HCT116 (cell line): Measurements from ENCODE around the gene AHI1. TPM values are rescaled to one million over a fixed set of nuclear protein-coding genes. Genes with fewer than 3 reads are reported as not detected.

ENCODE experiments used
- ATAC-seq: fragments of 200-7000 bp; cut with Tn5 transposase; 2 replicates; pipeline ENCODE4 v1.9.1; 2020; ENCODE audit warnings: mild to moderate bottlenecking, moderate library complexity
- BruUV-seq: library from RNA; stranded (reverse); fragments of 400-500 nt; replicated peaks from 2 replicates; lab custom pipeline; 2021; lab: Mats Ljungman, UMichigan
- CTCF ChIA-PET: fragments of 300-600 bp; sonication (Branson Sonifier 250); formaldehyde crosslinking; loops from one replicate; lab custom pipeline; 2021; ENCODE audit warnings: antibody characterized with exemption; lab: Charles Lee
- POLR2A ChIA-PET: fragments of 300-600, 350-600 bp; sonication (Branson Sonifier 250); formaldehyde crosslinking; loops from one replicate; lab custom pipeline; 2021; ENCODE audit warnings: antibody characterized with exemption; lab: Charles Lee
- RAD21 ChIA-PET, 2 experiments: fragments of 300-600 bp; sonication (Branson Sonifier 250); formaldehyde crosslinking; loops; one replicate each; lab custom pipeline; 2023; ENCODE audit warnings: low total read pairs in 2 of 2; ENCODE audit not compliant: uncharacterized antibody in 2 of 2, unreplicated experiment in 2 of 2, low non-redundant PET in 1 of 2; lab: Charles Lee
- DNase-seq: peaks from one replicate; pipeline ENCODE4 v3.0.0-alpha.2; 2010; ENCODE audit warnings: low read depth, low spot score
- H2AFZ ChIP-seq: fragments of 200-600 bp; shearing (Covaris generic), sonication (generic); 2 replicates; pipeline ENCODE4 v1.6.1; 2017; ENCODE audit warnings: low read depth, mixed run types, mixed read lengths, antibody characterized with exemption, low read length; ENCODE audit not compliant: poor library complexity, severe bottlenecking
- H3K27ac ChIP-seq: 2 replicates; pipeline ENCODE4 v1.5.1; 2012; ENCODE audit warnings: low read depth, low read length
- H3K27me3 ChIP-seq: fragments of 200-600 bp; sonication (generic); 2 replicates; pipeline ENCODE4 v1.6.1; 2016; ENCODE audit warnings: mixed run types, low read length, mixed read lengths; ENCODE audit not compliant: insufficient read depth
- H3K36me3 ChIP-seq, 2 experiments: fragments of 200-500 bp in 1 of 2; fragments of 200-600 bp in 1 of 2; sonication (Bioruptor generic) in 1 of 2; sonication (generic) in 1 of 2; 2 replicates each; pipeline versions ENCODE4 v1.5.1 to v1.6.1; 2014 to 2016; ENCODE audit warnings: low read length in 2 of 2, inconsistent platforms in 1 of 2, mixed read lengths in 1 of 2, mixed run types in 1 of 2; ENCODE audit not compliant: insufficient read depth in 2 of 2, control insufficient read depth in 1 of 2
- H3K4me1 ChIP-seq, 2 experiments: fragments of 200-600 bp in 1 of 2; sonication (generic) in 1 of 2; 2 replicates each; pipeline versions ENCODE4 v1.5.1 to v1.6.1; 2012 to 2017; ENCODE audit warnings: low read length in 2 of 2, inconsistent platforms in 1 of 2, mild to moderate bottlenecking in 1 of 2, mixed read lengths in 1 of 2, mixed run types in 1 of 2, moderate library complexity in 1 of 2; ENCODE audit not compliant: insufficient read depth in 2 of 2, control insufficient read depth in 1 of 2
- H3K4me2 ChIP-seq: fragments of 200-600 bp; sonication (generic); 2 replicates; pipeline ENCODE4 v1.6.1; 2017; ENCODE audit warnings: mixed run types, low read length, mixed read lengths
- H3K4me3 ChIP-seq, 2 experiments: fragments of 200-600 bp in 1 of 2; sonication (generic) in 1 of 2; replicated peaks in 1 of 2; 2 replicates each; pipeline ENCODE4 v1.5.1; 2011 to 2016; ENCODE audit warnings: low read length in 2 of 2, control low read depth in 1 of 2, low read depth in 1 of 2, mild to moderate bottlenecking in 1 of 2, mixed read lengths in 1 of 2, mixed run types in 1 of 2
- H3K79me2 ChIP-seq: fragments of 200-600 bp; sonication (generic); 2 replicates; pipeline ENCODE4 v1.6.1; 2017; ENCODE audit warnings: mild to moderate bottlenecking, mixed run types, low read length, moderate library complexity, mixed read lengths; ENCODE audit not compliant: insufficient read depth
- H3K9ac ChIP-seq: fragments of 200-600 bp; sonication (generic); 2 replicates; pipeline ENCODE4 v1.6.1; 2016; ENCODE audit warnings: low read length, mixed read lengths
- H3K9me2 ChIP-seq: fragments of 200-600 bp; sonication (generic), shearing (Covaris generic); 2 replicates; pipeline ENCODE4 v1.6.1; 2017; ENCODE audit warnings: mixed run types, mild to moderate bottlenecking, moderate library complexity; ENCODE audit not compliant: insufficient read depth
- H3K9me3 ChIP-seq, 2 experiments: fragments of 200-500 bp in 1 of 2; fragments of 200-600 bp in 1 of 2; sonication (Bioruptor generic) in 1 of 2; sonication (generic) in 1 of 2; 2 replicates each; pipeline ENCODE4 v1.6.1; 2014 to 2017; ENCODE audit warnings: low read length in 2 of 2, mixed read lengths in 2 of 2, inconsistent platforms in 1 of 2, low read depth in 1 of 2, mild to moderate bottlenecking in 1 of 2, mixed run types in 1 of 2, moderate library complexity in 1 of 2; ENCODE audit not compliant: control insufficient read depth in 1 of 2, insufficient read depth in 1 of 2
- H4K20me1 ChIP-seq: fragments of 200-600 bp; sonication (generic), shearing (Covaris generic); 2 replicates; pipeline ENCODE4 v1.6.1; 2017; ENCODE audit warnings: mixed run types, mild to moderate bottlenecking, moderate library complexity; ENCODE audit not compliant: insufficient read depth
- CBX3 ChIP-seq: IDR thresholded peaks from 2 replicates; pipeline ENCODE4 v1.6.1; 2012; ENCODE audit warnings: low read depth
- CEBPB ChIP-seq: IDR thresholded peaks from 2 replicates; pipeline ENCODE4 v1.6.1; 2012; ENCODE audit warnings: low read depth
- CTCF ChIP-seq, 3 experiments: fragments of 200-600 bp in 1 of 3; sonication (generic) in 1 of 3; IDR thresholded peaks in 2 of 3; conservative IDR thresholded peaks in 1 of 3; 2 replicates each; pipeline ENCODE4 v1.5.1; 2012 to 2017; ENCODE audit warnings: low read depth in 2 of 3, low read length in 2 of 3, antibody characterized with exemption in 1 of 3, borderline replicate concordance in 1 of 3, control low read depth in 1 of 3, mild to moderate bottlenecking in 1 of 3, mixed read lengths in 1 of 3, mixed run types in 1 of 3, moderate library complexity in 1 of 3; ENCODE audit not compliant: insufficient read depth in 1 of 3
- EZH2phosphoT487 ChIP-seq: fragments of 200-600 bp; IDR thresholded peaks from 2 replicates; pipeline ENCODE4 v1.6.1; 2018; ENCODE audit warnings: antibody characterized with exemption, borderline replicate concordance
- FOSL1 ChIP-seq: IDR thresholded peaks from 2 replicates; pipeline ENCODE4 v1.6.1; 2012; ENCODE audit warnings: low read depth
- JUND ChIP-seq: IDR thresholded peaks from 2 replicates; pipeline ENCODE4 v1.6.1; 2012
- POLR2A ChIP-seq: IDR thresholded peaks from 2 replicates; pipeline ENCODE4 v1.7.0; 2011; ENCODE audit warnings: borderline replicate concordance; ENCODE audit not compliant: insufficient read depth, insufficient read length; ENCODE audit errors: extremely low read depth
- POLR2AphosphoS5 ChIP-seq: IDR thresholded peaks from 2 replicates; pipeline ENCODE4 v1.6.1; 2011; ENCODE audit warnings: mild to moderate bottlenecking, low read depth, low read length, moderate library complexity
- RAD21 ChIP-seq: IDR thresholded peaks from 2 replicates; pipeline ENCODE4 v1.6.1; 2012; ENCODE audit warnings: low read depth, mild to moderate bottlenecking
- SIN3A ChIP-seq: IDR thresholded peaks from 2 replicates; pipeline ENCODE4 v1.6.1; 2012; ENCODE audit warnings: low read depth
- SP1 ChIP-seq: IDR thresholded peaks from 2 replicates; pipeline ENCODE4 v1.6.1; 2012; ENCODE audit warnings: low read depth
- SRF ChIP-seq: IDR thresholded peaks from 2 replicates; pipeline ENCODE4 v1.6.1; 2012; ENCODE audit warnings: low read depth
- YY1 ChIP-seq: IDR thresholded peaks from 2 replicates; pipeline ENCODE4 v1.6.1; 2011; ENCODE audit warnings: low read length, low read depth, moderate library complexity, mild to moderate bottlenecking; ENCODE audit not compliant: insufficient replicate concordance; ENCODE audit errors: extremely low read depth
- ZFX ChIP-seq: fragments of 450-650 bp; IDR thresholded peaks from 2 replicates; pipeline ENCODE4 v1.6.1; 2017
- ZNF274 ChIP-seq: fragments of 200-500 bp; sonication (Bioruptor generic); IDR thresholded peaks from 2 replicates; pipeline ENCODE4 v1.6.1; 2014; ENCODE audit warnings: mild to moderate bottlenecking, low read depth, low read length, inconsistent platforms
- intact Hi-C: fragments of 100-400 bp; cut with micrococcal nuclease; formaldehyde crosslinking; loops from 2 replicates; pipeline ENCODE4 v1.10.0; 2022
- total RNA-seq: library from RNA; stranded (reverse); gene quantifications from one replicate; pipeline ENCODE4 v1.2.1, GENCODE V29; 2021; ENCODE audit not compliant: unreplicated experiment
- TF ChIP-seq, protein P1 (sequence below): IDR thresholded peaks from 2 replicates; pipeline ENCODE4 v1.6.1; 2012
- TF ChIP-seq, protein P2 (sequence below): IDR thresholded peaks from 2 replicates; pipeline ENCODE4 v1.6.1; 2012

The AHI1 gene
- total RNA-seq, 1 experiment from 2014 or later = 29.6 TPM

DNA sequence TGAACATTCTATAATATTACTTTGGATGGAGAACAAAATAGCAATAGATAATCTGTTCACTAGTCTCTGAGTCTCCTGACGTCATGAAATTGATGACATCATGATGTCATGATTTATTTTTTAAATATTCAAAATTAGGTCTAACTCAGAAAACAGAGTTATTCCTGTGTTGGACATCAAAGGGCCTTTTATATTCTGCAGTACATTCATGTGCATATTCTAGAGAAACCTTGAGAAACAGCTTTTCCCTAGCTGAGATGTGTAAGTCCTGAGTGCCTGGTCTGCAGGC is 263.1 kb downstream of the AHI1 start:
- BruUV-seq = no TSS peak
- no peaks in the 10 kb centered on the region for H3K36me3 ChIP-seq
- no peaks in the 10 kb centered on the region for H3K9me3 ChIP-seq
- no peaks in the 10 kb centered on the region for H3K4me1 ChIP-seq
- ChIA-PET CTCF (no interaction called here), POLR2A (no interaction called here), RAD21 (no interaction called here)
- no peaks in the 10 kb centered on the region for H3K27me3 ChIP-seq
- H4K20me1 ChIP-seq = no peaks in the 10 kb centered on the region
- no peak for ATAC-seq
- H3K79me2 ChIP-seq = no peaks in the 10 kb centered on the region
- TF ChIP-seq JUND (no peak), EZH2phosphoT487 (no peak), FOSL1 (no peak), POLR2AphosphoS5 (no peak)
- no peak overlapping the region for H3K9ac ChIP-seq
- DNase-seq = no peak
- H3K27ac ChIP-seq = no peak overlapping the region
- no peak overlapping the region for H3K4me2 ChIP-seq
- no peak overlapping the region for H3K4me3 ChIP-seq
- H2AFZ ChIP-seq = no peak overlapping the region
- intact Hi-C loops = no loop called here
- H3K9me2 ChIP-seq = no peaks in the 10 kb centered on the region

DNA sequence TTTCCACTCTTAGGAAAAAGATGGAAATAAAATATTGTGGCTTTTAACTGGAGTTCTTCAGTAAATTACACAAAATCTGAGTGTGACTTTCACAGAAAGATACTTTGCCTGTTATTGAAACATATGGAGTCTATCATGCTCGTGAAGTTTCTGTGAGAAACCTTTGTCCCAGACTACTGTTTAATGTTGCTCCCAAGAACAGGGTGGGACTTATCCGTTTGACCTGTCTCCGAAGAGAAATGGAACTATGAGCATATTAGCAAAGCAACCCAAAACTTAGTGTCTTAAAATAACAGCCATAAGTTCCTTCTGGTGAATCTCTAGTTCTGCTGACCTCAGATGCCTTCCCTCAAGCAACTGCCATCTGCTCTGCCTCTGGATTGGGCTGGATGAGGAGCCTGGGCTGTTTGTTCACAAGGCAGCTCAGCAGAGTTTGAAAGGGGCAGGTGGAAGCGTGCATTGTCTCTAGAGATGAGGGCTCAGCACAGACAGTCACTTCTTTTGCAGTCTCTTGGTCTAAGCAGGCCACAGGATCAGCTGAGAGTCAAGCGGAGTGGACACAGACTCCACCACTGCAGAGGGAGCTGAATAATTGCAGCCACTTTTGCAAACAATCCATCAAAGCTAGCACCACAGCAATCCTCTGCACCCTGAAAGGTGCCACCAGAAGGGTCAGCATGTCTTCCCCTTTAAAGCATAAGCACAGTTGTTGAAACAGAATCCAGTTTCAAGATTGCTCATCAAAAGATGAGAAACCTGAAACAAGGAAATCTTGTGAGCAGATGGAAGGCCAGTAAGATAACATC is 263.7 kb downstream of the AHI1 start:
- DNase-seq (no peak), ATAC-seq (no peak)
- Histone ChIP-seq H4K20me1 (no peaks in the 10 kb centered on the region), H3K9me3 (no peaks in the 10 kb centered on the region), H2AFZ (no peak overlapping the region), H3K4me2 (no peak overlapping the region), H3K27ac (no peak overlapping the region), H3K9ac (no peak overlapping the region), H3K27me3 (no peaks in the 10 kb centered on the region), H3K79me2 (no peaks in the 10 kb centered on the region), H3K36me3 (no peaks in the 10 kb centered on the region), H3K4me1 (no peaks in the 10 kb centered on the region), H3K4me3 (no peak overlapping the region), H3K9me2 (no peaks in the 10 kb centered on the region)
- no TSS peak for BruUV-seq
- RAD21 ChIA-PET = no interaction called here
- POLR2A ChIA-PET = no interaction called here
- CTCF ChIA-PET = no interaction called here
- intact Hi-C loops = no loop called here
- TF ChIP-seq FOSL1 (no peak), ZFX (no peak), POLR2AphosphoS5 (no peak), YY1 (no peak), CTCF (IDR thresholded peaks at IDR 0.05 in 2 of 3, conservative IDR thresholded peaks at IDR 0.05 in 1 of 3; ENCODE audit: borderline replicate concordance in 1 of 3, insufficient read depth in 1 of 3, low read depth in 2 of 3, low read length in 2 of 3) (no peak), ZNF274 (no peak), POLR2A (no peak), SIN3A (no peak), CBX3 (no peak), SRF (no peak), SP1 (no peak), RAD21 (no peak), CEBPB (no peak)
- TF ChIP-seq, protein P1, sequence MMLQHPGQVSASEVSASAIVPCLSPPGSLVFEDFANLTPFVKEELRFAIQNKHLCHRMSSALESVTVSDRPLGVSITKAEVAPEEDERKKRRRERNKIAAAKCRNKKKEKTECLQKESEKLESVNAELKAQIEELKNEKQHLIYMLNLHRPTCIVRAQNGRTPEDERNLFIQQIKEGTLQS = no peak
- TF ChIP-seq, protein P2, sequence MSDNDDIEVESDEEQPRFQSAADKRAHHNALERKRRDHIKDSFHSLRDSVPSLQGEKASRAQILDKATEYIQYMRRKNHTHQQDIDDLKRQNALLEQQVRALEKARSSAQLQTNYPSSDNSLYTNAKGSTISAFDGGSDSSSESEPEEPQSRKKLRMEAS = no peak
